GM12874 (cell line): ENCODE measurements around the gene IL13.

Experiments used
- TF ChIP-seq, protein P1 (sequence below): IDR thresholded peaks from 2 replicates; pipeline ENCODE4 v1.5.1; 2011; ENCODE audit warnings: low read depth, mild to moderate bottlenecking, control low read depth, low read length, moderate library complexity; ENCODE audit not compliant: insufficient read depth

The IL13 gene

DNA sequence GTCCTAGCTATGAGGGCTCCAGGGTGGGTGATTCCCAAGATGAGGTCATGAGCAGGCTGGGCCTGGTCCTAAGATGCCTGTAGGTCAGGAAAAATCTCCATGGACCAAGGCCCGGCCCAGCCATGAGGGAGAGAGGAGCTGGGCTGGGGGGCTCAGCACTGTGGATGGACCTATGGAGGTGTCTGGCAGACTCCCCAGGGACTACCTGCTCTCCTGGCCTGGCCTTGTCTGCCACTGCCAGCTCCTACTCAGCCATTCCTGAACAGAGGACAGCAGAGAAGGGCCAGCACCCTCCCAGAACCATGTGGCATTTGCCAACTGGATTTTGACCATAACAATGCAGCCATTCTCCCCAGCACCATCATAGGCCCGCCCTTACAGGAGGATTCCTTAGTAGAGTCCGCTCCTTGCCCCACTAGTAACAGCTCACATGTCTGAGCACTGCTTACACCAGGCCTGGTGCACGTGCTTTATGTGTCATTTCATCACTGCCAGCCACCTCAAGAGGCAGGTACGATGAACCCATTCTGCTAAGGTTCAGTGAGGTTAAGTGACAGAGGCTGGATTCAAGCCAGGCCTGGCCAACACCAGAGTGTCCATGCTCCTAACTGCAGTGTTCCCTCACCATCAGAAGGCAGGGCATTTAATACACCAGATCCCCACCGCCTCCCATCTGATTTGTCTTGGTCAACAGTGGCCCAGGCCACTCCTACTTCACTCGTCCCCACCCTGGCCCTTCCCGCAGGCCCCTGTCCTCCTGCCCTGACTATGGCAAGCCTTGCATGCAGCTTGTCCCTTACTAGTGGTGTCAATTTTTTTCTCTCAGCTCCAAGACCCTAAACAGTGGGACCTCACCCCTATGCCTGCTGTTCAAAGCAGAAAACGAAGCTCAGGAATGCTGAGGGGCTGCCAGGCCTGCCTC lies 669 bp downstream of the IL13 start:
- TF ChIP-seq, protein P1, sequence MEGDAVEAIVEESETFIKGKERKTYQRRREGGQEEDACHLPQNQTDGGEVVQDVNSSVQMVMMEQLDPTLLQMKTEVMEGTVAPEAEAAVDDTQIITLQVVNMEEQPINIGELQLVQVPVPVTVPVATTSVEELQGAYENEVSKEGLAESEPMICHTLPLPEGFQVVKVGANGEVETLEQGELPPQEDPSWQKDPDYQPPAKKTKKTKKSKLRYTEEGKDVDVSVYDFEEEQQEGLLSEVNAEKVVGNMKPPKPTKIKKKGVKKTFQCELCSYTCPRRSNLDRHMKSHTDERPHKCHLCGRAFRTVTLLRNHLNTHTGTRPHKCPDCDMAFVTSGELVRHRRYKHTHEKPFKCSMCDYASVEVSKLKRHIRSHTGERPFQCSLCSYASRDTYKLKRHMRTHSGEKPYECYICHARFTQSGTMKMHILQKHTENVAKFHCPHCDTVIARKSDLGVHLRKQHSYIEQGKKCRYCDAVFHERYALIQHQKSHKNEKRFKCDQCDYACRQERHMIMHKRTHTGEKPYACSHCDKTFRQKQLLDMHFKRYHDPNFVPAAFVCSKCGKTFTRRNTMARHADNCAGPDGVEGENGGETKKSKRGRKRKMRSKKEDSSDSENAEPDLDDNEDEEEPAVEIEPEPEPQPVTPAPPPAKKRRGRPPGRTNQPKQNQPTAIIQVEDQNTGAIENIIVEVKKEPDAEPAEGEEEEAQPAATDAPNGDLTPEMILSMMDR: no peak

DNA sequence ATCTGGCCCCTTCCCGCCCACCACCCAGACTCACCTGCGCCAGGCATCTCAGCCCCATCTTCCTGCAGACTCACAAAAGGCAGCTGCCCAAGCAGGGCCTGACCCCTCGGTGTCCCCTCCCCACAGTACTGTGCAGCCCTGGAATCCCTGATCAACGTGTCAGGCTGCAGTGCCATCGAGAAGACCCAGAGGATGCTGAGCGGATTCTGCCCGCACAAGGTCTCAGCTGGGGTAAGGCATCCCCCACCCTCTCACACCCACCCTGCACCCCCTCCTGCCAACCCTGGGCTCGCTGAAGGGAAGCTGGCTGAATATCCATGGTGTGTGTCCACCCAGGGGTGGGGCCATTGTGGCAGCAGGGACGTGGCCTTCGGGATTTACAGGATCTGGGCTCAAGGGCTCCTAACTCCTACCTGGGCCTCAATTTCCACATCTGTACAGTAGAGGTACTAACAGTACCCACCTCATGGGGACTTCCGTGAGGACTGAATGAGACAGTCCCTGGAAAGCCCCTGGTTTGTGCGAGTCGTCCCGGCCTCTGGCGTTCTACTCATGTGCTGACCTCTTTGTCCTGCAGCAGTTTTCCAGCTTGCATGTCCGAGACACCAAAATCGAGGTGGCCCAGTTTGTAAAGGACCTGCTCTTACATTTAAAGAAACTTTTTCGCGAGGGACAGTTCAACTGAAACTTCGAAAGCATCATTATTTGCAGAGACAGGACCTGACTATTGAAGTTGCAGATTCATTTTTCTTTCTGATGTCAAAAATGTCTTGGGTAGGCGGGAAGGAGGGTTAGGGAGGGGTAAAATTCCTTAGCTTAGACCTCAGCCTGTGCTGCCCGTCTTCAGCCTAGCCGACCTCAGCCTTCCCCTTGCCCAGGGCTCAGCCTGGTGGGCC lies 1.9 kb downstream of the IL13 start:
- TF ChIP-seq, protein P1: no peak

DNA sequence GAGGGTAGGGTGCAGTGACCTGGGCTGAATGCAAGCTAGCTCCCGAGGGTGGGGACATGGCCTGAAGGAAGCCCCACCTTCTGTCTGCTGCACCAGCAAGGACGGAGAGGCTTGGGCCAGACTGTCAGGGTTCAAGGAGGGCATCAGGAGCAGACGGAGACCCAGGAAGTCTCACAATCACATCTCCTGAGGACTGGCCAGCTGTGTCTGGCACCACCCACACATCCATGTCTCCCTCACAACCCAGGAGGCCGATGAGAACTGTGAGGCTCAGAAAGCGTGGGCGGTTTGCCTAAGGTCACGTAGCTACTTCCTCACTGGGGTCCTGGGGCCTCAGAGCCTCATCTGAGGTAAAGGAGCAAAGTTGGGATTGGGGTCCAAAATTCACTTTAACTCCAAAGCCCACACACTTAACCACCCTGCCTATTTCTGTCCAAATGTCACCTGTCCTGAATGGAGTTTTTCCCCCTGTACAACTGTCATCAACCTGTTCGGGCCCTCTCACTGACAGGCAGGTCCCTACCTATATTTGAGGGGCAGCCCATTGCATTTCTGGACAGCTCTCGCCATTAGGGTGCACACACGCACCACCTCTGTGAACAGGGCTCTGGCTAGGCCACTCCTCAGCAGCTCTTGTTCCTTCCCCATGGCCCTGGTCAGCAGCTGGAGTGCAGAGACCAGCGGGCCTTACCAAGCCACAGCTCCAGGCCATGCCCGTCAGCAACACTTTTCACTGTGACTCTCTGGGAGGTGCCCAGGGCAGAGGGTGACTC lies 3.4 kb downstream of the IL13 start:
- TF ChIP-seq, protein P1: 0 out of 2 replicates have a peak, but pooled peaks have one; percentile 23

DNA sequence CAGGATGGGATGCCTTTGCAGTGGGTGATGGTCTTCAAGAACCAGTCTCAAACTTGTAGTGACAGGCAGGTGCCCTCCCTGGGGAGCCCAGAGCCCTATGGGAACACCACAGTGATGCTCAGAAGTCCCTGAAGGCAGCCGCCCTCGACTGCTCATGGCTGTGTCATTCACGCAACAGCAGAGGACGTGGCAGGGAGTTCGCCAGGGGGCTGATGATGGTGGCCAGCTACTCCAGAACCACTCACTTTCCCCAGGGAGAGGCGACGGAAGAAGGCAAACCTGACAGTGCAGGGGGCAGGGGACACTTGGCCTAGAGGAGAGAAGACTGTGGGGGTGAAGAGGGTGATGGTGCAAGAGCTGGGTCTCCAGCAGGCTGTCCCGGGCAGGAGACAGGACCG lies 4.0 kb downstream of the IL13 start:
- TF ChIP-seq, protein P1: no peak

DNA sequence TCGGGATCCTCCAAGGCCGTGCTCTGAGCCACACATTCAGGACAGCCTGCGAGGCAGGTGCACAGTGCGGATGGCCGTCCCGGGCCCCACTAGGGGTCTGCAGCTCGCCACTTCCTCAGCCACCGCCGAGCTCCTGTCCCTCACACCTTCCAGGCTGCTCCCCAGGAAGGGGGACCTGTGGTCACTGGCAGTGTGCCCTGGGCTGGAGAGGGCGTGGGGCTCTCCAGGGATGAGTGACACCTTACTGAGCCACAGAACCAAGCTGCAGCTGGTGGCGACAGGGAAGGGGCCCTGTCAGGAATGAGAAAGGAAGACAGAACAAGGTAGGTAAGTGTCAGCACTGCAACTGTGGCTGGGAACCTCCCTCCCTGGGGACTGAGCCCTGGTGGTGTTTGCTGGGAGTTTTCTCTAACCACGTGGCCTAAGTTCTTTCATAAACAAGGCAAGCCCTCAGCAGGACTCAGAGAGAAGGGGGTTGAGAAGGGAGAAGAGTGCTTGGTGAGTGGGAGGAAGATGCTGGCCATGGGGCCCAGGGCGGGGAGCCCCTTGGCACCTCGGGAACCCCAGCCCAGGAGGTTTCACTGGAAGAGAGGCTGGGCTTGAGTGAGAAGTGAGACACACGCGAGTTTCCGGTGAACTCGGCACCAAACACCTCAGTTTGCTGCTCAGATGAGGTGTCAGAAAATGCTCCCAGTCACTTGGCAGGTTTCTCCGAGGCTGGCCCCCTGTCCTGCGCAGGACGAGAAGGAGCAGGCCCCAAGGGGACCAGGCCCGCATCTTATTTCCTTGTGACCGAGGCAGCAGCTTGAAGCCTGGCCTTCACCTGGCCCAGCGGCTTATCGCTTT lies 5.2 kb downstream of the IL13 start:
- TF ChIP-seq, protein P1: no peak

DNA sequence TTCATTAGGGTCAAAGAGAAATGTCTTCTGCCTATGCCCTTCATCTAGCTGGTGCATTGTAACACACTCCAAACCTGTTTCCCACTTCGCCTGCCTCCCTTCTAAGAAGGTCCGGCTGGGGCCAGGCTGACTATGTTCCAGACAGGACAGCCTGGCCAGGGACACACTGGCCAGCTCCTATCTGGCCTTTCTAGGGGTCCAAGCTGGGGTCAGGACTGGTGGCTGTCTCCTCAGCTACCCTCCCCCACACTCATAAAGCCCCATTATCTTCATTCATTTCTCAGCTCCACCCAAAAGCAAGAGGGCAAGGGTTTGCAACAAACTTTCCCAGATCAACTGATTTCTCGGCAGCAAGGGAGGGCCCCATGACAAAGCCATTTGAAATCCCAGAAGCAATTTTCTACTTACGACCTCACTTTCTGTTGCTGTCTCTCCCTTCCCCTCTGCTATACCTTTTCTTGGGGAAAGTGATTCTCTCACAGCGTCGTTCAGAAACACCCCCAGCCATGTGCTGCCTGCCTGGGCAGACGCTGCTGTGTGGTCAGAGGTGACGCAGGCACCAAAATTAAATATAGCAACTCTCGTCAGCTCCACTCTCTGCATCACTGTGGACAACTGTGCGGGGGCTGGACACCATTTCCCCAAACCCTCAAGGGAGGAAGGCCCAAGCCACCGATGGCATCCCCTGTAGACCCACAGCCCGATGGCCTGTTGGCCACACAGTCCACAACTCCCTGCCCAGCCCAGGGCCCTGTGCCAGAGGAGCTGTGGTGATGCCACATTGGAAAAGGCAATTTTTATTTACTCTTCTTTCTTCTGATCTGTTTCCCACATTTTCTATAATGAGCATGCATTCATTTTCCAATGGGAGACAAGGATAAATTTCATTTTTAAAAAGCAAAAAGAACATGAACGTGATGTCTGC lies 6.1 kb downstream of the IL13 start:
- TF ChIP-seq, protein P1: no peak
